AG20443 (cell line): ENCODE results near the gene WTAP.
"Not testable (repeated sequence)": the region's sequence is repeated elsewhere in the genome, so short reads cannot be mapped to it uniquely, and the experiment has no call there.

Experiments
- DNase-seq: peaks from one replicate; pipeline ENCODE4 v3.0.0; 2012; ENCODE audit warnings: low spot score, mixed read lengths

Gene WTAP

GRCh38 chr6:159761873-159762680 is 34.8 kb downstream of the WTAP start, which contains the start of gene ACAT2:
ACAT2 (plus strand) TSS chr6:159762045; CDS start chr6:159762088, 43 bp downstream.
- DNase-seq, result peak; percentile 99

- no peak for DNase-seq
Observed at GRCh38 chr6:159762681-159763293, 35.5 kb downstream of the WTAP start.

- no peak for DNase-seq
Observed at GRCh38 chr6:159766906-159767305, 39.6 kb downstream of the WTAP start.

GRCh38 chr6:159769470-159769869 is 42.2 kb downstream of the WTAP start:
- DNase-seq, result no peak

GRCh38 chr6:159772196-159772595 is 44.9 kb downstream of the WTAP start:
- no peak for DNase-seq

- DNase-seq, result no peak
Observed at GRCh38 chr6:159777240-159777904, 50.1 kb downstream of the WTAP start.

GRCh38 chr6:159778131-159778530 is 50.8 kb downstream of the WTAP start:
- no peak for DNase-seq

- DNase-seq, result no peak
Observed at GRCh38 chr6:159778542-159779103, 51.3 kb downstream of the WTAP start.

- no peak for DNase-seq
Observed at GRCh38 chr6:159788276-159788675, 61.0 kb downstream of the WTAP start.

- peak; percentile 56 for DNase-seq
Observed at GRCh38 chr6:159788753-159789376, 61.6 kb downstream of the WTAP start.

GRCh38 chr6:159789377-159790148 is 62.3 kb downstream of the WTAP start, which contains the start of gene TCP1:
TCP1 (minus strand) TSS chr6:159789602; CDS start chr6:159789468, 134 bp downstream.
- peak; percentile 97 for DNase-seq

GRCh38 chr6:159790149-159790955 is 63.0 kb downstream of the WTAP start, which contains the start of gene MRPL18:
MRPL18 (plus strand) TSS chr6:159790467; CDS start chr6:159790588, 121 bp downstream.
- peak; percentile 96 for DNase-seq

- no peak for DNase-seq
Observed at GRCh38 chr6:159790956-159791598, 63.8 kb downstream of the WTAP start.

- DNase-seq, result not testable (repeated sequence)
Observed at GRCh38 chr6:159794976-159795375, 67.7 kb downstream of the WTAP start.

- DNase-seq, result no peak
Observed at GRCh38 chr6:159797554-159797953, 70.2 kb downstream of the WTAP start.

GRCh38 chr6:159800141-159800865 is 73.0 kb downstream of the WTAP start, which contains the start of gene PNLDC1:
PNLDC1 (plus strand) TSS chr6:159800276; CDS start chr6:159800308, 32 bp downstream.
- no peak for DNase-seq

GRCh38 chr6:159801935-159802334 is 74.6 kb downstream of the WTAP start:
- DNase-seq, result no peak

GRCh38 chr6:159804504-159804903 is 77.2 kb downstream of the WTAP start:
- DNase-seq, result no peak
